GM13977 (cell line): ENCODE results near the gene TCTA.
"Not testable (repeated sequence)": the region's sequence is repeated elsewhere in the genome, so short reads cannot be mapped to it uniquely, and the experiment has no call there.

ENCODE experiments used
- DNase-seq: peaks from one replicate; pipeline ENCODE4 v3.0.0; 2012; ENCODE audit warnings: low spot score
- CTCF ChIP-seq: IDR thresholded peaks from 2 replicates; pipeline ENCODE4 v1.5.1; 2012; ENCODE audit warnings: mild to moderate bottlenecking, control low read depth; ENCODE audit not compliant: insufficient read depth; ENCODE audit errors: extremely low read depth, missing control alignments
- in situ Hi-C: fragments of 300-500 bp; cut with MboI; formaldehyde crosslinking; loops from one replicate; pipeline ENCODE4 v1.12.0; 2022; ENCODE audit warnings: low sequenced_read_pairs, low pct_unique_long_range_greater_than_20kb, mixed read lengths, inconsistent platforms; ENCODE audit not compliant: unreplicated experiment

The TCTA gene

GRCh38 chr3:49397470-49397869 lies 14.8 kb upstream of the TCTA start:
- no peak for DNase-seq
- no peak for TF ChIP-seq CTCF
- in situ Hi-C loops: no loop called here

GRCh38 chr3:49399461-49399860 lies 12.8 kb upstream of the TCTA start:
- no peak for TF ChIP-seq CTCF
- in situ Hi-C loops: no loop called here

DNA sequence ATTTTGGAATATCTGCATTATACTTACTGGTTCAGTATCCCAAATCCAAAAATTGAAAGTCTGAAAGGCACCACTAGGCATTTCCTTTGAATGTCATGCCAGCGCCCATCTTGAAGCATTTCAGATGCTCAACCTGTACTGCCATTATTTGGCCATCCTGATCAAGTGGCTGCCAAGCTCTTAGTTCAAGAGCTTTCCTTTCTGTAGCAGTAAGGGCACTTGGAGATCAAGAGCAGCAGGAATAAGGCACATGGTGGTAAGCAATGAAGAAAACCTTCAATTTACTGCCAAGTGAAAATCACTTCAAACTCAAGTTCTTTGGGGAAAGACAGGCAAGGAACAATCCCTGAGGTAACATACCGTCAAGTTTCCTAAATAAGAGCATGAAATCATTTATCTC lies 10.5 kb upstream of the TCTA start:
- DNase-seq: no peak
- no peak for TF ChIP-seq CTCF
- in situ Hi-C loops: no loop called here

More at GRCh38 chr3:49399461-49399860, 12.8 kb upstream of the TCTA start:
- DNase-seq: no peak

DNA sequence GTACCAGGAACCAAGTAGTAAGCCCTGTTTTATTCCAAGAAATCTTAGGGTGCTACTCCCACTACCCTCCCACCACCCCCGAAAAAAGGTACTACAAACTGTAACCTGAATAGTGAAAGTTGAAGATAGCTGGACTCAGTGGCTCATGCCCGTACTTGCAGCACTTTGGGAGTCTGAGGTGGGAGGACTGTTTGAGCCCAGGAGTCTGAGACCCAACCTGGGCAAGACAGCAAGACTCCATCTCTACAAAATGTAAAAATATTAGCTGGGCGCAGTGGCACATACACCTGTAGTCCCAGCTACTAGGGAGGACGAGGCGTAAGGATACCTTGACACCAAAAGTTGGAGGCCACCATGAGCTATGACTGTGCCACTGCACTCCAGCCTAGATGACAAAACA lies 8.3 kb upstream of the TCTA start:
- in situ Hi-C loops: no loop called here
- no peak for TF ChIP-seq CTCF
- no peak for DNase-seq

- DNase-seq, in situ Hi-C loops: not testable (repeated sequence)
Observed at GRCh38 chr3:49405570-49405969, 6.7 kb upstream of the TCTA start.

DNA sequence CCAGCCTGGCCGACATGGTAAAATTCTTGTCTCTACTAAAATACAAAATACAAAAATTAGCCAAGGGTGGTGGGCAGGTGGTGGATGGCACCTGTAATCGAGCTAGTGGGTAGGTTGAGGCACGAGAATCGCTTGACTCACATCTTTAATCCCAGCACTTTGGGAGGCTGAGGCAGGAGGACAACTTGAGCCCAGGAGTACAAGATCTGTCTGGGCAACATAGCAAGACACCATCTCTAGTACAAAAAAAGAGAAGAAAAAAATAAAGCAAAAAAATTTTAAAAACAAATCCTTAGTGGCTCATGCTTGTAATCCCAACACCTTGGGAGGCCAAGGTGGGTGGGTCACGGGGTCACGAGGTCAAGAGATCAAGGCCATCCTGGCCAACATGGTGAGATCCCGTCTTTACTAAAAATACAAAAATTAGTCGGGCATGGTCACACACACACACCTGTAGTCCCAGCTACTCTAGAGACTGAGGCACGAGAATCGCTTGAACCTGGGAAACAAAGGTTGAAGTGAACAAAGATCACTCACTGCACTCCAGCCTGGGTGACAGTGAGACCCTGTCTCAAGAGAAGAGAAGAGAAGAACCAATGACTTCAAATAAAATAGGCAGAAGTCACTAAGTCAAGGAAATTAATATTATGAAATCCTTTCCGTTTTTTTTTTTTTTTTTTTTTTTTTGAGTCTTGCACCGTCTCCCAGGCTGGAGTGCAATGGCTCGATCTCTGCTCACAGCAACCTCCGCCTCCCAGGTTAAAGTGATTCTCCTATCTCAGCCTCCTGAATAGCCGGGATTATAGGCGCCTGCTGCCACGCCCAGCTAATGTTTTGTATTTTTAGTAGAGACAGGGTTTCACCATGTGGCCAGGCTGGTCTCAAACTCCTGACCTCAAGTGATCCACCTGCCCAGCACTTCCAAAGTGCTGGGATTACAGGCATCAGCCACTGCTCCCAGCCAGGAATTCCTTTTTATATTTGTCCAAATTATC lies 5.4 kb upstream of the TCTA start:
- no peak for DNase-seq
- in situ Hi-C loops: no loop called here

More for the DNA sequence above, 5.4 kb upstream of the TCTA start:
- TF ChIP-seq CTCF: no peak
